HCEC 1CT (cell line): ENCODE data around the gene SLC4A11.

ENCODE experiments used
- DNase-seq: peaks from one replicate; pipeline ENCODE4 v3.0.0-alpha.2; 2017

SLC4A11 gene

GRCh38 chr20:3245711-3246110 lies 6.7 kb upstream of the SLC4A11 start:
- DNase-seq: no peak

GRCh38 chr20:3245156-3245555 lies 6.2 kb upstream of the SLC4A11 start:
- no peak for DNase-seq

DNA sequence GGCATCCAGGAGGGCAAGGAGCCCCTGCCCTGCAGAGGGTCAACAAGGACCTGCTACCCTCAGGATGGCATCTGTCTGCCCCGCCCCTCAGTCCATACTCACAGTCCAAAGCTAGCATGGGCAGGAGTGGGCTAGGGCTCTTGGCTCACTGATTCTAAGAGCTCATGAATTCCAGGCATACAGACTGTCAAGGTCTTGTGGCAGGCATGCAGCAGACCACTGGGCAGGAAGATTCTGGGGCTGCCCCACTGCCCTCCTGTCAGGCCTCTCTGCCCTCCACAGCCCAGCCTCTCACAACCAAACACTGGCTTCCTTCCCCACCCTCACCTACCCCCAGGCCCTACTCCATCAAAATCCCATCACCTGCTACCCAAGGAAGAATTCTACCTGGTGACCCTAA lies 5.6 kb upstream of the SLC4A11 start:
- DNase-seq: no peak

- no peak for DNase-seq
Measured at GRCh38 chr20:3243718-3244358, 4.8 kb upstream of the SLC4A11 start.

GRCh38 chr20:3242172-3242692 lies 3.2 kb upstream of the SLC4A11 start:
- no peak for DNase-seq

DNA sequence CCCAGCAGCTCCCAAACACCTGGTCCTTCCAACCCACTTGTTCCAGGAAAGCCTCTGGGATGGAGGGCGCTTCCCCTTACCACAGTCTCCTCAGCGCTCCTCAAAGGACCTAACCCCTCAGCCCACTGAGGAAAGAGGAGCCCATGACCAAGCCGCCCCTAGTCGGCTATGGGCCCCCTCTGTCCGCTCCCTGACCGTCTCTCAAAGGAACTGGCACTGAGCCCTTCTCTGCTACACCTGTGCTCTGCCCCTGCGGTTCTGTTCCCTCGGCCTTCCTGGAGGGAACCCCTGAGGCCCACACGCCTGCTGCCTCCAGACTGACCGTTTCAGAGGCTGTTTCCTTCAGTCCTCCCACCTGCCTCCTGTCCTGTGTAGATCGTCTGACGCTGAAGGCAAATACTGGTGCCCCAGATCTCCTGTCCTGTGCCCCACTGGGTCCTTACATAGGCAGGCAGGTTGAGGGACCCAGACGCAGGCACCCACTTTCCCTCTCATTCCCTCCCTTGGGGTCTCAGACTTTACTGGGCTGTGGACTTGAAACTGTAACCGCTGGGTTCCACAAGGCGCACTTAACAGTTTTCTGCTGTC lies 1.9 kb upstream of the SLC4A11 start:
- no peak for DNase-seq

GRCh38 chr20:3239867-3240775 lies 1.1 kb upstream of the SLC4A11 start:
- DNase-seq: no peak

DNA sequence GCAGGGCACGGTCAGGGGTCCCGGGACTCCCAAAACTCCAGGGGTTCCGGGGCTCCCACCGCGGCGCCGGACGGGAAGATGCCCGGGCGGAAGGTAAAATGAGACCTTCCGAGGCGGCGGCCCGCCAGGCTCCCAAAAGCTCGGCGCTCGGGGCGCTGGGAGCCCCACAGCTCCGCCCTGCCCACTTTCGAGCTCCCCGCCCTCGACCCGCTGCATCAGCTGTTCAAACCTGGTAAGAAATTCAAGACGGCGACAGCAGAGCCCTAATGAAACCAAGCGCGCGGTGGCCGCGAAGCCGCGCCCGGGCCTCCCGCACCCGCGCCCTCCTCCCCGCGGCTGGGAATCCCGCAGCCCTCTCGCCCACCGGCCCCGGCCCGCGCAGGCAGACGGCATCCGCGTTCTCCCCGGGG lies 369 bp downstream of the SLC4A11 start:
- DNase-seq: no peak

DNA sequence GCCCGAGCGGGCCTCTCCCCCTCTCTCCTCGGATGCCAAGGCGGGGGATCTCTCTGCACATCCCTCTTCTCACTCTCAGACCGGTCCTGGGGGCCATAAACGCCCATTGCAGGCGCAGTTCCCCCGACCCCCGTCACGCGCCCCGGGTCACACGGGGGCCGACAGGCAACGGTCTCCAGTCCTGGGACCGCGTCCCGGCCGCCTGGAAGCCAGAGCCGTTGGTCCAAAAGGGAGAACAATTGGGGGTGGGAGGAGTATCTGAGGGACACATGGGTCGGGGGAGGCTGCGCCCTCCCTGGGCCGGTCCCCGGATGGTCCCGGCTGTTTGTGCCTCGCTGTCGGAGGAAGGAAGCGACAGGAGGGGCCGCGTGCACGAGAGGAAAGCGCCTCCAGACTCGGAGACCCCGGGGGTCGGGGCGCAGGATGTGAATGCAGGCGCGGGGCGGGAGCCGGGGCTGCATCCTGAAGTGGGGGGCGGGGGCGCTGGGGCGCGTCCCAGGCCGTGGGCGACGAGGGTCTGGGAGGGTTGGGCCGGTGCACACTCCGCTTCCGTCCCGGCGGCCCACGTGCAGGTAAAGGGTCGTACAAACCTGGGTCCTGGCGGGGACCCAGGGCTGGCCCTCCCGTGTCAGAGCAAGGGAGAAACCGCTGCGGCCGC lies 903 bp downstream of the SLC4A11 start:
- no peak for DNase-seq

- DNase-seq: no peak
Measured at GRCh38 chr20:3237011-3237957, 1.7 kb downstream of the SLC4A11 start.

DNA sequence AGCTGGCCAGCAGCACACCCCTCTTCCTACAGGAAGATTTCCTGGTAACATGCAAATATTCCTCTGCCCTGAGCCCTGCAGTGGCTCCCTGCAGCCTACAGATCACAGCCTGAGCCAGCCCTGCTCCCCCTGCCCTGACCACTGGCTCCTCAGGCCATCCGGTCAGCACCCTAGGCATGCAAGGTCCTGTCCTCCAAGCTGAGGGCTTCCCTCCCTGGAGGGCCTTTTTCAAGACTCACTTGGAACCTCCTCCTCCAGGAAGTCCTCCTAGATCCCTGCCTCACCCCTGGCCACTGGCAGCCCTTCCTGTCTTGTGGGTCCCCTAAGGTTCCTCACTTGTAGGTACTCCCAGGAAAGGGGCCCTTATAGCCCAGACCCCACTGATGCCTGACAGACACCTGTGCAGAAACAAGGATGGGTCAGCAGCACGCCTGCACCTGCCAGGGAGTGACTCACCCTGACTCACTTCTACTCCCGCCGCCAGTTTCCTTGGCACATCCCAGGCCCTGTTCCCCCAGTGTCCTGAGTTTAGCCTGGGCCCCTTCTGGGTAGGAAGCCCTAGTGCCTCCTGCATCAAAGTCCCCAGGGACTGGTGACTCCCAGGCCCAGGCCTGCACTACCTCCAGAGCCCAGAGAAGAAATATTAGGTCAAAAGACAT lies 3.2 kb downstream of the SLC4A11 start:
- DNase-seq: peak; percentile 47

DNA sequence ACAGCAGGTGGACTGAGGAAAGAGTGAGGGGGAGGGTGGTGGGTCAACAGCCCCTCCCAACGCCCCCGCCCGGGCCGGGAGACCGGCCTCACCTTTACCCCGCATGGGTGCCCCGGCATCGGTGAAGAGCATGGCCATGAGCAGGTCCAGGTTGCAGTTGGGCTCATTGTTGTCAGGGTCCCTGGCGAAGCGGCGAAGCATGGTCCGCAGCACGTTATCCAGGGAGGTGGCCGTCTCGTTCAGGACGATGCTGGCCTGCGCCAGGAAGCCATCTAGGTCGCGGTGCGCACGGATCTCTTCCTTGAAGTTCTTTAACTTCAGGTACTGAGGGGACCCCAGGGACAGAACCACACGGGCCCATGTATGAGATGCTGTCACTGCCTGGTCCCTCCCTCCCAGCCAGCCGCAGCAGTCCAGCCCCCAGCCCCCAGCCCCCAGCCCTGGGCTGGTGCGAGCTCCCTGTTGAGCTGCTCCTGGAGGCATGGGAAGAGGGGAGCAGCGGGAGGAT lies 4.9 kb downstream of the SLC4A11 start:
- no peak for DNase-seq

DNA sequence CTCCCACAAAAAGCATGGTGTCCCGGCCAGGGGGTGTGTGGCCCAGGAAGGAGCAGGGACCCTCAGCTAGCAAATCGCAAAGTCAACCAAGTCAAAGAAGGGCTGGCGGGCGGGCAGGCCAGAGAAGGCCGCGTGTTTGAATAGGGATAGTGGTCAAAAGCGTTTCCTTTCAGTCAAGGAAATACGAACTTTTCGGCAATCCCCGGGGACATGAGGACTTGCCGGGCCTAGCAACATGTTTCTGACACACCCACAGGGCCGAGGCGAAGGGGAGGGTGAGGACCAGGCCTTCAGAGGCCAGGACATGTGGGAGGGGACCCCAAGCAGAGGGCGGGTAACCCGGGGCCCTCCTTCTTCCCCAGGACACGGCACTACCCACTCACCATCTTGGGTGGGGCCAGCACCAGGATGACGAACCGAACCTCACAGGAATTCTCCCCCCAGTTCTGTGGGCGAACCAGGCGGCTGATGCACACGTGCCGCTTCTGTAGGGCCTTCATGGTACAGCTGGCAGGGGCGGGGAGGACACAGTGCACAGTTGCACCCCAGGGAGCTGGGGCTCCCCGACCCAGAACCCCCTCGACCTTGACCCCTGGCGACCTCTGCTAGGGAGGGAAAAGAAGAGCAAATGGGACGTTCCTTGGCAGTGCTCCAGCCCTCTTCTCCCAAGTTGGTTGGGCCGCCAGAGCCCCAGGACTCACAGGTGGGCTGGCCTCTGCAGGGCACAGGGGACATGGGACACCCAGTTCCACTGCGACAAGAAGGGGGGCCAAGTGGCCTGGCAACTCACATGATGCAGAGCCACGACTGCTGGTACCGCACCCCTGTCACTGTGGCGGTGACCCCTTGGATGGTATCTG lies 5.6 kb downstream of the SLC4A11 start:
- DNase-seq: no peak

- DNase-seq: no peak
Measured at GRCh38 chr20:3231889-3232588, 7.0 kb downstream of the SLC4A11 start.

DNA sequence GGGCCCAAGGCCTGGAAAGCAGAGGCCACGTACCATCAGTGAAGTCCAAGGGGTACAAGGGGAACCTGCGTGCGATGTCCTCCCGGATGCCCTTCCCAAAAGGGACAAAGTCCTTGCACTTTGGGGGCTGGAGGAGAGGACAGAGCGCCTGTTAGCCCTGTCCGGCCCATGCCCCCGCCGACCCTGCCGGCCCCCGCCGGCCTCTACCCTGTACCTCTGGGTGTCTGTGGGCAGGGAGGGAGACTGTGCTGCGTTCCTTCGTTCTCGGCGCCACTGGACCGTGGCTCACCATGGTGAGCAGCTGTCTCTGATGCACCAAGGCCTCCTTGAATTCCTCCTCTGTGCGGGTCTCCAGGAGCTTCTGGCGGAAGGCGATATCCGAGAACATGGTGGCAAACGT lies 7.9 kb downstream of the SLC4A11 start:
- no peak for DNase-seq

GRCh38 chr20:3229798-3230197 lies 9.2 kb downstream of the SLC4A11 start:
- DNase-seq: no peak

DNA sequence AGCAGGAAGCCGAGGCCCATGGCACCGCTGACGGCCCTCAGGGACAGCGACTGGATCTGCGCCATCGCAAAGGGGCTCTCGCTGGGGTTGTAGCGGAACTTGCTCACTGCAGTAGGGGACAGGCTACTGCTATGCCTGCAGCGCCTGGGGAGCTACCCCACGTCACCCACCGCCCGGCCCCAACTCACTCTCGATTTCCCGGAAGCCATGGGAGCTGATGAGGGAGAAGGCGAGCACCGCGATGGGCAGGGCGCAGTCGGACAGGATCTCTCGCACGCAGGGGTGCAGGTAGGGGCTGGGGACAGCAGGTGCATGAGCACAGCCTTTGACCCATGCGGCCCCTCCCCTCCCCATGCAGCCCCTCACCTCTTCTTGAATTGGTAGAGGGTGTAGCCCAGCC lies 9.8 kb downstream of the SLC4A11 start:
- no peak for DNase-seq

DNA sequence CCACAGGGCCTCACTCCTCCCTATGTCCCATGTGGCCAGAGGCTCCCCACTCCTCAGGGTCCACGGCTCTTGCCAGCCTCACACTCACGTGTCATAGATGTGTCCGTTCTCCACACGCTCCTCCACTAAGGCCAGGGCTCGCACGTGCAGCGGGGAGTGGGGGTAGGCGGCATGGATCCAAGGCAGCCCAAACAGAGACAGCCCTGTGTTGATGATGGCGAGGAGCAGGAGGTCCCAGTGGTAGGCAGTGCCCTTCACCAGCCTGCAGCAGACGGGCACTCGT lies 10.3 kb downstream of the SLC4A11 start:
- no peak for DNase-seq

- DNase-seq: no peak
Measured at GRCh38 chr20:3227936-3228749, 10.8 kb downstream of the SLC4A11 start.
